NB4 (cell line): Measurements from ENCODE around the gene CCDC18.

Experiments
- CTCF ChIP-seq: IDR thresholded peaks from one replicate; pipeline ENCODE4 v1.5.1; 2012; ENCODE audit warnings: low read depth, low read length
- MAX ChIP-seq: IDR thresholded peaks from 2 replicates; pipeline ENCODE4 v1.6.1; 2011; ENCODE audit warnings: low read depth, low read length
- MYC ChIP-seq: IDR thresholded peaks from 2 replicates; pipeline ENCODE4 v1.6.1; 2011; ENCODE audit warnings: low read depth, low read length
- POLR2A ChIP-seq: IDR thresholded peaks from 2 replicates; pipeline ENCODE4 v1.6.1; 2011; ENCODE audit warnings: mild to moderate bottlenecking; ENCODE audit not compliant: insufficient read length; ENCODE audit errors: extremely low read depth

GRCh38 chr1:93164816-93165215 lies 15.7 kb upstream of the CCDC18 start:
- TF ChIP-seq CTCF (no peak), POLR2A (no peak), MAX (no peak), MYC (no peak)
